Liver (tissue), 9 donors: ENCODE data around the gene TENM3. TPM values are rescaled to one million over a fixed set of nuclear protein-coding genes. Genes with fewer than 3 reads are reported as not detected.

Experiments used
- DNase-seq: peaks from one replicate; pipeline ENCODE4 v3.0.0-alpha.2; 2017; ENCODE audit warnings: low spot score
- H3K27ac ChIP-seq, 2 donors: one replicate each; pipeline ENCODE4 v1.7.0; 2013; ENCODE audit warnings: inconsistent platforms in 2 of 2, low read length in 2 of 2, control low read depth in 1 of 2, low read depth in 1 of 2, mild to moderate bottlenecking in 1 of 2
- H3K27me3 ChIP-seq, 4 donors: one replicate each; pipeline versions ENCODE4 v1.6.1 to v1.7.0; 2013; ENCODE audit warnings: low read length in 3 of 4, inconsistent platforms in 1 of 4, mild to moderate bottlenecking in 1 of 4, moderate library complexity in 1 of 4; ENCODE audit not compliant: control insufficient read depth in 4 of 4, insufficient read depth in 4 of 4
- H3K36me3 ChIP-seq, 4 donors: one replicate each; pipeline versions ENCODE4 v1.6.1 to v1.7.0; 2013; ENCODE audit warnings: low read length in 3 of 4, mild to moderate bottlenecking in 3 of 4, low read depth in 1 of 4, moderate library complexity in 1 of 4; ENCODE audit not compliant: control insufficient read depth in 4 of 4, insufficient read depth in 3 of 4
- H3K4me1 ChIP-seq, 4 donors: one replicate each; pipeline versions ENCODE4 v1.6.1 to v1.7.0; 2013; ENCODE audit warnings: low read length in 3 of 4, mild to moderate bottlenecking in 3 of 4, moderate library complexity in 1 of 4; ENCODE audit not compliant: control insufficient read depth in 4 of 4, insufficient read depth in 4 of 4
- H3K4me3 ChIP-seq, 3 donors: one replicate each; pipeline versions ENCODE4 v1.6.1 to v1.7.0; 2013; ENCODE audit warnings: low read length in 3 of 3, control low read depth in 1 of 3, low read depth in 1 of 3, mild to moderate bottlenecking in 1 of 3
- H3K9ac ChIP-seq, 2 donors: one replicate each; pipeline ENCODE4 v1.7.0; 2013; ENCODE audit warnings: low read length in 2 of 2, mild to moderate bottlenecking in 2 of 2, moderate library complexity in 2 of 2, control low read depth in 1 of 2, low read depth in 1 of 2
- H3K9me3 ChIP-seq, 4 donors: one replicate each; pipeline versions ENCODE4 v1.6.1 to v1.7.0; 2013; ENCODE audit warnings: low read length in 3 of 4; ENCODE audit not compliant: control insufficient read depth in 4 of 4
- ATF3 ChIP-seq: IDR thresholded peaks from 2 replicates; pipeline ENCODE4 v1.6.1; 2016; ENCODE audit warnings: antibody characterized with exemption
- CTCF ChIP-seq: fragments of 150-350 bp; IDR thresholded peaks from 2 replicates; pipeline ENCODE4 v1.5.1; 2017; ENCODE audit warnings: improper control_type of control experiment, low read depth, low read length; ENCODE audit not compliant: missing input control
- EGR1 ChIP-seq, 2 donors: IDR thresholded peaks; 2 replicates each; pipeline ENCODE4 v1.6.1; 2016 to 2018; ENCODE audit warnings: antibody characterized with exemption in 2 of 2, low read depth in 2 of 2
- FOXA1 ChIP-seq: IDR thresholded peaks from 2 replicates; pipeline ENCODE4 v1.6.1; 2016; ENCODE audit warnings: antibody characterized with exemption
- FOXA2 ChIP-seq: IDR thresholded peaks from 2 replicates; pipeline ENCODE4 v1.6.1; 2016; ENCODE audit warnings: antibody characterized with exemption
- GABPA ChIP-seq, 2 donors: IDR thresholded peaks in 1 of 2; conservative IDR thresholded peaks in 1 of 2; 2 replicates each; pipeline ENCODE4 v1.6.1; 2016; ENCODE audit warnings: antibody characterized with exemption in 2 of 2, mild to moderate bottlenecking in 1 of 2, moderate library complexity in 1 of 2
- HNF4A ChIP-seq, 2 donors: conservative IDR thresholded peaks; 2 replicates each; pipeline ENCODE4 v1.6.1; 2016; ENCODE audit warnings: antibody characterized with exemption in 2 of 2, mild to moderate bottlenecking in 2 of 2
- HNF4G ChIP-seq: IDR thresholded peaks from 2 replicates; pipeline ENCODE4 v1.6.1; 2016; ENCODE audit warnings: antibody characterized with exemption
- JUND ChIP-seq, 2 donors: IDR thresholded peaks; 2 replicates each; pipeline ENCODE4 v1.6.1; 2016; ENCODE audit warnings: antibody characterized with exemption in 2 of 2
- MAX ChIP-seq: IDR thresholded peaks from 2 replicates; pipeline ENCODE4 v1.6.1; 2016; ENCODE audit warnings: antibody characterized with exemption
- NR2F2 ChIP-seq: IDR thresholded peaks from 2 replicates; pipeline ENCODE4 v1.6.1; 2016; ENCODE audit warnings: antibody characterized with exemption
- RAD21 ChIP-seq, 2 donors: IDR thresholded peaks; 2 replicates each; pipeline ENCODE4 v1.6.1; 2016; ENCODE audit warnings: antibody characterized with exemption in 2 of 2, mild to moderate bottlenecking in 2 of 2
- REST ChIP-seq: IDR thresholded peaks from 2 replicates; pipeline ENCODE4 v1.6.1; 2016; ENCODE audit warnings: antibody characterized with exemption, mild to moderate bottlenecking
- SP1 ChIP-seq: IDR thresholded peaks from 2 replicates; pipeline ENCODE4 v1.6.1; 2018; ENCODE audit warnings: antibody characterized with exemption, mild to moderate bottlenecking
- TAF1 ChIP-seq: conservative IDR thresholded peaks from 2 replicates; pipeline ENCODE4 v1.6.1; 2016; ENCODE audit warnings: antibody characterized with exemption, mild to moderate bottlenecking
- ZBTB33 ChIP-seq: IDR thresholded peaks from 2 replicates; pipeline ENCODE4 v1.6.1; 2016; ENCODE audit warnings: antibody characterized with exemption
- WGBS: extraction: QIAGEN DNeasy Blood & Tissue Kit; methylation state at CpG from one replicate; pipeline ENCODE4 v1.1.7; 2013; 5-methylcytosine and 5-hydroxymethylcytosine counted together
- polyA plus RNA-seq, 2 donors: library from polyadenylated mRNA; stranded (reverse) in 1 of 2; unstranded in 1 of 2; fragments of 200-250 nt in 1 of 2; fragments of >200 nt in 1 of 2; fragmentation: Nextera tagmentation in 1 of 2; extraction: Ambion mirVana in 1 of 2; gene quantifications; one replicate each; pipeline versions ENCODE4 v1.2.1 to v1.2.3, GENCODE V29; 2013 to 2015
- total RNA-seq, 2 donors: library from RNA; depleted of rRNA; stranded (reverse); fragments of >200 nt; gene quantifications; one replicate each; pipeline ENCODE4 v1.2.3, GENCODE V29; 2014
- donor health status: healthy.
- donor health status: healthy.
- donor health status: healthy.
- donor health status: healthy.
- donor health status: healthy.

The TENM3 gene
- total and polyA plus RNA-seq, 4 donors, result 0.32 to 16.8 (median 0.70) TPM

- no peak for TF ChIP-seq SP1
- no peak for TF ChIP-seq MAX
- TF ChIP-seq EGR1 (IDR thresholded peaks at IDR 0.05; ENCODE audit: low read depth in 2 of 2), result no peak
- TF ChIP-seq ZBTB33, result no peak
- no peak for TF ChIP-seq FOXA1
- no peak for TF ChIP-seq HNF4G
- TF ChIP-seq REST, result no peak
- no peak for TF ChIP-seq HNF4A (conservative IDR thresholded peaks at IDR 0.05)
- Histone ChIP-seq H3K9ac (no peak overlapping the region), H3K27ac (no peak overlapping the region), H3K27me3 (no peaks in the 10 kb centered on the region), H3K4me3 (no peak overlapping the region), H3K36me3 (no peaks in the 10 kb centered on the region), H3K9me3 (no peaks in the 10 kb centered on the region), H3K4me1 (no peaks in the 10 kb centered on the region)
- no peak for DNase-seq
- 91% methylated on average over 6 of the region's 6 CpGs for WGBS
These were observed 415 bp upstream of the TENM3 start for GRCh38 chr4:182242787-182243186.

GRCh38 chr4:182245041-182245440 is 1.8 kb downstream of the TENM3 start:
- H3K27me3 ChIP-seq, result no peaks in the 10 kb centered on the region
- H3K36me3 ChIP-seq, result no peaks in the 10 kb centered on the region
- DNase-seq, result no peak
- no peaks in the 10 kb centered on the region for H3K9me3 ChIP-seq
- 37% methylated on average over 2 of the region's 2 CpGs for WGBS
- H3K4me3 ChIP-seq, result no peak overlapping the region
- TF ChIP-seq ATF3, result no peak
- no peak for TF ChIP-seq REST
- no peak for TF ChIP-seq TAF1
- no peak for TF ChIP-seq FOXA1
- TF ChIP-seq HNF4G, result no peak
- TF ChIP-seq MAX, result no peak
- no peak for TF ChIP-seq RAD21 (IDR thresholded peaks at IDR 0.05)
- no peak for TF ChIP-seq JUND (IDR thresholded peaks at IDR 0.05)
- TF ChIP-seq ZBTB33, result no peak
- TF ChIP-seq HNF4A (conservative IDR thresholded peaks at IDR 0.05), result no peak
- no peak for TF ChIP-seq EGR1 (IDR thresholded peaks at IDR 0.05; ENCODE audit: low read depth in 2 of 2)
- no peak for TF ChIP-seq CTCF
- no peak for TF ChIP-seq FOXA2
- TF ChIP-seq SP1, result no peak
- no peak for TF ChIP-seq NR2F2
- TF ChIP-seq GABPA (IDR thresholded peaks at IDR 0.05 in 1 of 2, conservative IDR thresholded peaks at IDR 0.05 in 1 of 2), result no peak
- no peak overlapping the region for H3K27ac ChIP-seq
- no peak overlapping the region for H3K9ac ChIP-seq
- no peaks in the 10 kb centered on the region for H3K4me1 ChIP-seq
